NCI-H1436 treated with DMSO at 0.1 percent for 48 hours (cell line): ENCODE results near the gene DNAJC15.

Source experiments
- DNase-seq: peaks from one replicate; lab custom pipeline; 2025; lab: John Stamatoyannopoulos, UW

Gene DNAJC15

DNA sequence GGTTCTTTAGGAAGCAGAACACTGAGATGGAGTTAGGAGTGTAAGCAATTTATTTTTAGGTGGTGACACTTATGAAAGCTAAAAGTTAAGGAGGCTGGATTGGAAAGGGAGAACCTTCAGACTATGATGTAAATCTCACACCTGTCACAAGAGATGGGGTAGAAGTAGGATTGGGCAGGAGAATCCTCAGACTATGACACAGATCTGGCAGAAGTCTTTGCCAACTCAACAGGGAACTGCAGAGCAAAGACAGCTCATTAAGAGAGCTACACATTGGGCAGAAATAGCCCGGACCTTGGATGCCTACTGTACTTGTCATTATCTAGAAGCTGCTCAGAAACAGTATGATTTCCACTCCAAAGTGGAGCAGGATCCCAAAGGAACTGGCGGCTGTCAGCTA lies 134.4 kb downstream of the DNAJC15 start:
- no peak for DNase-seq

DNA sequence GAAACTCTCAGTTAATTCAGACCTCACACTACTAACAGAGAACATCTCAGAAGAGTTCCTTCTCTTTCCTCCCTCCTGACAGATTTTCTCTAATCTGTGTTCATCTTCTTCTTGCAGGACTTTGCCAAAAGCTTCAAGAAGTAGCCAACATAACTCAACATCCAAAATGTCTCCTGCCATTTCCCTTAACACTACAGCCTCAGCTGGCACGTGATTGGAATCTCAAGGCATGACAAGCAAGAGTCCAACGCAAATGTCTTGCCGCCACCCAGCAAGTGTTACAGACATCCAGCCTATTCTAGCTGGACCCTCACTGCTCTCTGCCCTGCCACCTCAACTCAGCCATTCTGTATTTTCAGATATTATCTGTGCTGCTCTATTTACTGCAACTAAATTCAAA lies 135.1 kb downstream of the DNAJC15 start:
- DNase-seq = no peak

DNA sequence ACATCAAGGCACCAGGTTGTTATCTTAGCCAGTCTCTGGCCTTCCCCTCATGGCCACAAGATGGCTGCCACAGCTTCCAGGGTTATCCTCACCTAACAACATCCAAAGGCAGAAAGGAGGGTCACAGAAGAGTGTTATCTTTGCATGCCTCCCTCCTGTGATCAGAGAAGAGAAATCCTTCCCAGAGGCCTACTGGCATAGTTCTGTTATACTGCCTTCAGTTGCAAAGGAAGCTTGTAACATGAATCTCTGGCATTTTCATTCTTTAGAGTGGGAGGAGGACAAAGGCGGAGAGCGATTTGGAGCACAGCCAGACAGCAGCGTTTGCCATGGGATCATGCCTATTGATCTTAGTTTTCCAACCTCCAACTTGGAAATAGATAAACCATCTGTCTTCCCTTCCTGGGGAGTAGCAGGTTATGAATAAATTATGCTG lies 135.7 kb downstream of the DNAJC15 start:
- no peak for DNase-seq
